GM23338 (cell line): ENCODE results near the gene HAT1. TPM values are rescaled to one million over a fixed set of nuclear protein-coding genes. Genes with fewer than 3 reads are reported as not detected.

Source experiments
- ATAC-seq: fragments of 200-7000 bp; cut with Tn5 transposase; 3 replicates; pipeline ENCODE4 v1.9.1; 2020
- DNase-seq: peaks from one replicate; pipeline ENCODE4 v3.0.0-alpha.2; 2015; ENCODE audit warnings: low spot score
- H2AFZ ChIP-seq: fragments of 200-600 bp; sonication (generic); 2 replicates; pipeline ENCODE4 v1.8.0; 2016; ENCODE audit warnings: antibody characterized with exemption, mild to moderate bottlenecking, moderate library complexity
- H3F3A ChIP-seq: fragments of 200-600 bp; sonication (generic); replicated peaks from 2 replicates; pipeline ENCODE4 v1.8.0; 2017; ENCODE audit warnings: antibody characterized with exemption, mixed run types, low read depth
- H3K27ac ChIP-seq: fragments of 200-600 bp; sonication (generic); 2 replicates; pipeline ENCODE4 v1.6.1; 2016; ENCODE audit warnings: low read depth
- H3K27me3 ChIP-seq: fragments of 200-600 bp; sonication (generic); 2 replicates; pipeline ENCODE4 v1.8.0; 2016; ENCODE audit warnings: mild to moderate bottlenecking, mixed run types, moderate library complexity; ENCODE audit not compliant: insufficient read depth
- H3K36me3 ChIP-seq: fragments of 200-600 bp; sonication (generic); 2 replicates; pipeline ENCODE4 v1.8.0; 2016; ENCODE audit warnings: mild to moderate bottlenecking; ENCODE audit not compliant: insufficient read depth
- H3K4me1 ChIP-seq: fragments of 200-600 bp; sonication (generic); 2 replicates; pipeline ENCODE4 v1.8.0; 2016; ENCODE audit warnings: mild to moderate bottlenecking, moderate library complexity; ENCODE audit not compliant: insufficient read depth
- H3K4me2 ChIP-seq: fragments of 200-600 bp; sonication (generic); 2 replicates; pipeline ENCODE4 v1.7.1; 2017; ENCODE audit warnings: mixed run types
- H3K4me3 ChIP-seq: fragments of 200-600 bp; sonication (generic); 2 replicates; pipeline ENCODE4 v1.6.1; 2016; ENCODE audit warnings: mixed run types
- H3K79me2 ChIP-seq: fragments of 200-600 bp; sonication (generic); replicated peaks from 2 replicates; pipeline ENCODE4 v1.8.0; 2017; ENCODE audit warnings: mild to moderate bottlenecking; ENCODE audit not compliant: insufficient read depth
- H3K9me2 ChIP-seq: fragments of 200-600 bp; sonication (generic); 2 replicates; pipeline ENCODE4 v1.8.0; 2017; ENCODE audit not compliant: insufficient read depth
- H4K20me1 ChIP-seq: fragments of 200-600 bp; sonication (generic); replicated peaks from 2 replicates; pipeline ENCODE4 v1.8.0; 2017; ENCODE audit warnings: mild to moderate bottlenecking; ENCODE audit not compliant: insufficient read depth
- H3K27ac Mint-ChIP-seq: 2 replicates; pipeline ENCODE4 v1.8.0; 2020; ENCODE audit warnings: inconsistent platforms, mild to moderate bottlenecking, moderate library complexity, mixed read lengths
- H3K27me3 Mint-ChIP-seq: 3 replicates; pipeline ENCODE4 v1.8.0; 2022; ENCODE audit warnings: low read depth, mild to moderate bottlenecking, moderate library complexity, mixed read lengths, inconsistent platforms; ENCODE audit not compliant: insufficient read depth, poor library complexity
- H3K36me3 Mint-ChIP-seq: 3 replicates; pipeline ENCODE4 v1.8.0; 2021; ENCODE audit warnings: low read depth, mild to moderate bottlenecking, inconsistent platforms, moderate library complexity, mixed read lengths
- H3K4me1 Mint-ChIP-seq: 3 replicates; pipeline ENCODE4 v1.8.0; 2020; ENCODE audit warnings: mild to moderate bottlenecking, inconsistent platforms, mixed read lengths
- H3K4me3 Mint-ChIP-seq: 3 replicates; pipeline ENCODE4 v1.8.0; 2021; ENCODE audit warnings: moderate library complexity, mild to moderate bottlenecking, inconsistent platforms, mixed read lengths
- H3K9me3 Mint-ChIP-seq: 3 replicates; pipeline ENCODE4 v1.8.0; 2020; ENCODE audit warnings: moderate library complexity, mild to moderate bottlenecking, inconsistent platforms, mixed read lengths
- CREB1 ChIP-seq: fragments of 250-450 bp; sonication (Bioruptor Pico); IDR thresholded peaks from 2 replicates; pipeline ENCODE4 v1.5.0; 2020; ENCODE audit warnings: low read depth, mild to moderate bottlenecking, moderate library complexity
- EZH2 ChIP-seq: fragments of 200-600 bp; sonication (generic); IDR thresholded peaks from one replicate; pipeline ENCODE4 v1.8.0; 2017; ENCODE audit warnings: antibody characterized with exemption, mild to moderate bottlenecking, low read depth; ENCODE audit not compliant: unreplicated experiment
- EZH2phosphoT487 ChIP-seq: fragments of 200-600 bp; sonication (generic); IDR thresholded peaks from one replicate; pipeline ENCODE4 v1.8.1; 2018; ENCODE audit warnings: antibody characterized with exemption; ENCODE audit not compliant: unreplicated experiment
- JUNB ChIP-seq: IDR thresholded peaks from one replicate; pipeline ENCODE4 v1.6.1; 2016; ENCODE audit warnings: antibody characterized with exemption; ENCODE audit not compliant: unreplicated experiment
- NANOG ChIP-seq: IDR thresholded peaks from 2 replicates; pipeline ENCODE4 v1.6.1; 2016; ENCODE audit warnings: antibody characterized with exemption, borderline replicate concordance
- POLR2AphosphoS5 ChIP-seq: IDR thresholded peaks from 2 replicates; pipeline ENCODE4 v1.6.1; 2016; ENCODE audit warnings: antibody characterized with exemption, low read depth
- STAT1 ChIP-seq: IDR thresholded peaks from one replicate; pipeline ENCODE4 v1.6.1; 2016; ENCODE audit warnings: antibody characterized with exemption; ENCODE audit not compliant: unreplicated experiment
- ZNF114 ChIP-seq: fragments of 250-450 bp; sonication (Bioruptor Pico); IDR thresholded peaks from 2 replicates; pipeline ENCODE4 v1.5.0; 2020; ENCODE audit warnings: mild to moderate bottlenecking, moderate library complexity
- ZNF331 ChIP-seq: fragments of 250-450 bp; sonication (Bioruptor Pico); IDR thresholded peaks from 2 replicates; pipeline ENCODE4 v1.5.0; 2020; ENCODE audit warnings: low read depth, mild to moderate bottlenecking, moderate library complexity
- polyA plus RNA-seq: library from polyadenylated mRNA; unstranded; fragments of >200 nt; fragmentation: Nextera tagmentation; extraction: Ambion mirVana; gene quantifications from 2 replicates; pipeline ENCODE4 v1.2.1, GENCODE V29; 2016
- total RNA-seq: library from RNA; depleted of rRNA; stranded (reverse); fragments of >200 nt; shearing (Covaris generic); gene quantifications from 2 replicates; pipeline ENCODE4 v1.2.3, GENCODE V29; 2014
- TF ChIP-seq, protein P1 (sequence below), 2 experiments: fragments of 200-600 bp in 1 of 2; sonication (generic) in 1 of 2; conservative IDR thresholded peaks; 2 replicates each; pipeline versions ENCODE4 v1.5.1 to v1.6.1; 2016 to 2017; ENCODE audit warnings: antibody characterized with exemption in 2 of 2, low read depth in 2 of 2, mild to moderate bottlenecking in 2 of 2, moderate library complexity in 1 of 2
- TF ChIP-seq, protein P2 (sequence below): fragments of 250-450 bp; sonication (Bioruptor Pico); IDR thresholded peaks from 2 replicates; pipeline ENCODE4 v1.5.0; 2020; ENCODE audit warnings: mild to moderate bottlenecking, moderate library complexity
- TF ChIP-seq, protein P3 (sequence below): IDR thresholded peaks from one replicate; pipeline ENCODE4 v1.6.1; 2018; ENCODE audit warnings: antibody characterized with exemption; ENCODE audit not compliant: unreplicated experiment
- TF ChIP-seq, protein P4 (sequence below): IDR thresholded peaks from 2 replicates; pipeline ENCODE4 v1.6.1; 2016; ENCODE audit warnings: antibody characterized with exemption

The HAT1 gene
- total and polyA plus RNA-seq, 2 experiments from 2014 or later: 67.2 to 67.5 TPM

DNA sequence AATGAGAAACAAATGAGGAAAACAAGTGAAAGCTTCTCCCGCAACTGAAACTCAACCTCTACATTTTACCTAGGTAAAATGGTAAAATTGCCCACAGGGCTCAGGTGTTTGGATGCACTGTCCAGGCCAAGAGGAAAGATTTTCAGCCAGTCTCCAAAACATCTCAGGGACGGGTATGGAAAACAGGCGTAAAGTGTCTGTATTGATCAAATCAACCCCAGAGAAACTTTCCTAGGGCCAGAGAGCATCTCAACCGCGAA is 361 bp upstream of the HAT1 start:
- H3K4me2 ChIP-seq: peak overlapping the region; percentile 68
- H3K79me2 ChIP-seq: peaks cover 33% of the 10 kb centered on the region
- H3K36me3 Mint-ChIP-seq: peaks cover 16% of the 10 kb centered on the region; the same call in 2 of the 3 replicates
- peaks cover 2% of the 10 kb centered on the region for H3K27me3 Mint-ChIP-seq
- no peaks in the 10 kb centered on the region for H3K9me3 Mint-ChIP-seq
- H3K27ac Mint-ChIP-seq: peak overlapping the region; percentile 95
- H3K27ac ChIP-seq: peak overlapping the region; percentile 86
- no peaks in the 10 kb centered on the region for H3K27me3 ChIP-seq
- DNase-seq (no peak), ATAC-seq (no peak)
- peaks cover 12% of the 10 kb centered on the region for H3K4me1 Mint-ChIP-seq
- H3K4me3 ChIP-seq: peak overlapping the region; percentile 76
- peak overlapping the region; percentile 94 for H3K4me3 Mint-ChIP-seq
- no peaks in the 10 kb centered on the region for H4K20me1 ChIP-seq
- peaks cover 9% of the 10 kb centered on the region; the same call in 1 of the 2 replicates for H3K36me3 ChIP-seq
- TF ChIP-seq EZH2phosphoT487 (no peak), CREB1 (CRISPR knock-in tag) (no peak), JUNB (no peak), ZNF331 (CRISPR knock-in tag) (no peak), ZNF114 (CRISPR knock-in tag) (no peak), STAT1 (no peak), POLR2AphosphoS5 (no peak), NANOG (no peak), EZH2 (no peak)
- TF ChIP-seq, protein P1, sequence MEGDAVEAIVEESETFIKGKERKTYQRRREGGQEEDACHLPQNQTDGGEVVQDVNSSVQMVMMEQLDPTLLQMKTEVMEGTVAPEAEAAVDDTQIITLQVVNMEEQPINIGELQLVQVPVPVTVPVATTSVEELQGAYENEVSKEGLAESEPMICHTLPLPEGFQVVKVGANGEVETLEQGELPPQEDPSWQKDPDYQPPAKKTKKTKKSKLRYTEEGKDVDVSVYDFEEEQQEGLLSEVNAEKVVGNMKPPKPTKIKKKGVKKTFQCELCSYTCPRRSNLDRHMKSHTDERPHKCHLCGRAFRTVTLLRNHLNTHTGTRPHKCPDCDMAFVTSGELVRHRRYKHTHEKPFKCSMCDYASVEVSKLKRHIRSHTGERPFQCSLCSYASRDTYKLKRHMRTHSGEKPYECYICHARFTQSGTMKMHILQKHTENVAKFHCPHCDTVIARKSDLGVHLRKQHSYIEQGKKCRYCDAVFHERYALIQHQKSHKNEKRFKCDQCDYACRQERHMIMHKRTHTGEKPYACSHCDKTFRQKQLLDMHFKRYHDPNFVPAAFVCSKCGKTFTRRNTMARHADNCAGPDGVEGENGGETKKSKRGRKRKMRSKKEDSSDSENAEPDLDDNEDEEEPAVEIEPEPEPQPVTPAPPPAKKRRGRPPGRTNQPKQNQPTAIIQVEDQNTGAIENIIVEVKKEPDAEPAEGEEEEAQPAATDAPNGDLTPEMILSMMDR (conservative IDR thresholded peaks at IDR 0.05; ENCODE audit: low read depth in 2 of 2): no peak
- TF ChIP-seq, protein P2, sequence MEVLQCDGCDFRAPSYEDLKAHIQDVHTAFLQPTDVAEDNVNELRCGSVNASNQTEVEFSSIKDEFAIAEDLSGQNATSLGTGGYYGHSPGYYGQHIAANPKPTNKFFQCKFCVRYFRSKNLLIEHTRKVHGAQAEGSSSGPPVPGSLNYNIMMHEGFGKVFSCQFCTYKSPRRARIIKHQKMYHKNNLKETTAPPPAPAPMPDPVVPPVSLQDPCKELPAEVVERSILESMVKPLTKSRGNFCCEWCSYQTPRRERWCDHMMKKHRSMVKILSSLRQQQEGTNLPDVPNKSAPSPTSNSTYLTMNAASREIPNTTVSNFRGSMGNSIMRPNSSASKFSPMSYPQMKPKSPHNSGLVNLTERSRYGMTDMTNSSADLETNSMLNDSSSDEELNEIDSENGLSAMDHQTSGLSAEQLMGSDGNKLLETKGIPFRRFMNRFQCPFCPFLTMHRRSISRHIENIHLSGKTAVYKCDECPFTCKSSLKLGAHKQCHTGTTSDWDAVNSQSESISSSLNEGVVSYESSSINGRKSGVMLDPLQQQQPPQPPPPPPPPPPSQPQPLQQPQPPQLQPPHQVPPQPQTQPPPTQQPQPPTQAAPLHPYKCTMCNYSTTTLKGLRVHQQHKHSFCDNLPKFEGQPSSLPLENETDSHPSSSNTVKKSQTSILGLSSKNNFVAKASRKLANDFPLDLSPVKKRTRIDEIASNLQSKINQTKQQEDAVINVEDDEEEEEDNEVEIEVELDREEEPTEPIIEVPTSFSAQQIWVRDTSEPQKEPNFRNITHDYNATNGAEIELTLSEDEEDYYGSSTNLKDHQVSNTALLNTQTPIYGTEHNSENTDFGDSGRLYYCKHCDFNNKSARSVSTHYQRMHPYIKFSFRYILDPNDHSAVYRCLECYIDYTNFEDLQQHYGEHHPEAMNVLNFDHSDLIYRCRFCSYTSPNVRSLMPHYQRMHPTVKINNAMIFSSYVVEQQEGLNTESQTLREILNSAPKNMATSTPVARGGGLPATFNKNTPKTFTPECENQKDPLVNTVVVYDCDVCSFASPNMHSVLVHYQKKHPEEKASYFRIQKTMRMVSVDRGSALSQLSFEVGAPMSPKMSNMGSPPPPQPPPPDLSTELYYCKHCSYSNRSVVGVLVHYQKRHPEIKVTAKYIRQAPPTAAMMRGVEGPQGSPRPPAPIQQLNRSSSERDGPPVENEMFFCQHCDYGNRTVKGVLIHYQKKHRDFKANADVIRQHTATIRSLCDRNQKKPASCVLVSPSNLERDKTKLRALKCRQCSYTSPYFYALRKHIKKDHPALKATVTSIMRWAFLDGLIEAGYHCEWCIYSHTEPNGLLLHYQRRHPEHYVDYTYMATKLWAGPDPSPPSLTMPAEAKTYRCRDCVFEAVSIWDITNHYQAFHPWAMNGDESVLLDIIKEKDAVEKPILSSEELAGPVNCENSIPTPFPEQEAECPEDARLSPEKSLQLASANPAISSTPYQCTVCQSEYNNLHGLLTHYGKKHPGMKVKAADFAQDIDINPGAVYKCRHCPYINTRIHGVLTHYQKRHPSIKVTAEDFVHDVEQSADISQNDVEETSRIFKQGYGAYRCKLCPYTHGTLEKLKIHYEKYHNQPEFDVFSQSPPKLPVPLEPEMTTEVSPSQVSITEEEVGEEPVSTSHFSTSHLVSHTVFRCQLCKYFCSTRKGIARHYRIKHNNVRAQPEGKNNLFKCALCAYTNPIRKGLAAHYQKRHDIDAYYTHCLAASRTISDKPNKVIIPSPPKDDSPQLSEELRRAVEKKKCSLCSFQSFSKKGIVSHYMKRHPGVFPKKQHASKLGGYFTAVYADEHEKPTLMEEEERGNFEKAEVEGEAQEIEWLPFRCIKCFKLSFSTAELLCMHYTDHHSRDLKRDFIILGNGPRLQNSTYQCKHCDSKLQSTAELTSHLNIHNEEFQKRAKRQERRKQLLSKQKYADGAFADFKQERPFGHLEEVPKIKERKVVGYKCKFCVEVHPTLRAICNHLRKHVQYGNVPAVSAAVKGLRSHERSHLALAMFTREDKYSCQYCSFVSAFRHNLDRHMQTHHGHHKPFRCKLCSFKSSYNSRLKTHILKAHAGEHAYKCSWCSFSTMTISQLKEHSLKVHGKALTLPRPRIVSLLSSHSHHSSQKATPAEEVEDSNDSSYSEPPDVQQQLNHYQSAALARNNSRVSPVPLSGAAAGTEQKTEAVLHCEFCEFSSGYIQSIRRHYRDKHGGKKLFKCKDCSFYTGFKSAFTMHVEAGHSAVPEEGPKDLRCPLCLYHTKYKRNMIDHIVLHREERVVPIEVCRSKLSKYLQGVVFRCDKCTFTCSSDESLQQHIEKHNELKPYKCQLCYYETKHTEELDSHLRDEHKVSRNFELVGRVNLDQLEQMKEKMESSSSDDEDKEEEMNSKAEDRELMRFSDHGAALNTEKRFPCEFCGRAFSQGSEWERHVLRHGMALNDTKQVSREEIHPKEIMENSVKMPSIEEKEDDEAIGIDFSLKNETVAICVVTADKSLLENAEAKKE: no peak
- TF ChIP-seq, protein P3, sequence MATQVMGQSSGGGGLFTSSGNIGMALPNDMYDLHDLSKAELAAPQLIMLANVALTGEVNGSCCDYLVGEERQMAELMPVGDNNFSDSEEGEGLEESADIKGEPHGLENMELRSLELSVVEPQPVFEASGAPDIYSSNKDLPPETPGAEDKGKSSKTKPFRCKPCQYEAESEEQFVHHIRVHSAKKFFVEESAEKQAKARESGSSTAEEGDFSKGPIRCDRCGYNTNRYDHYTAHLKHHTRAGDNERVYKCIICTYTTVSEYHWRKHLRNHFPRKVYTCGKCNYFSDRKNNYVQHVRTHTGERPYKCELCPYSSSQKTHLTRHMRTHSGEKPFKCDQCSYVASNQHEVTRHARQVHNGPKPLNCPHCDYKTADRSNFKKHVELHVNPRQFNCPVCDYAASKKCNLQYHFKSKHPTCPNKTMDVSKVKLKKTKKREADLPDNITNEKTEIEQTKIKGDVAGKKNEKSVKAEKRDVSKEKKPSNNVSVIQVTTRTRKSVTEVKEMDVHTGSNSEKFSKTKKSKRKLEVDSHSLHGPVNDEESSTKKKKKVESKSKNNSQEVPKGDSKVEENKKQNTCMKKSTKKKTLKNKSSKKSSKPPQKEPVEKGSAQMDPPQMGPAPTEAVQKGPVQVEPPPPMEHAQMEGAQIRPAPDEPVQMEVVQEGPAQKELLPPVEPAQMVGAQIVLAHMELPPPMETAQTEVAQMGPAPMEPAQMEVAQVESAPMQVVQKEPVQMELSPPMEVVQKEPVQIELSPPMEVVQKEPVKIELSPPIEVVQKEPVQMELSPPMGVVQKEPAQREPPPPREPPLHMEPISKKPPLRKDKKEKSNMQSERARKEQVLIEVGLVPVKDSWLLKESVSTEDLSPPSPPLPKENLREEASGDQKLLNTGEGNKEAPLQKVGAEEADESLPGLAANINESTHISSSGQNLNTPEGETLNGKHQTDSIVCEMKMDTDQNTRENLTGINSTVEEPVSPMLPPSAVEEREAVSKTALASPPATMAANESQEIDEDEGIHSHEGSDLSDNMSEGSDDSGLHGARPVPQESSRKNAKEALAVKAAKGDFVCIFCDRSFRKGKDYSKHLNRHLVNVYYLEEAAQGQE: no peak
- TF ChIP-seq, protein P4, sequence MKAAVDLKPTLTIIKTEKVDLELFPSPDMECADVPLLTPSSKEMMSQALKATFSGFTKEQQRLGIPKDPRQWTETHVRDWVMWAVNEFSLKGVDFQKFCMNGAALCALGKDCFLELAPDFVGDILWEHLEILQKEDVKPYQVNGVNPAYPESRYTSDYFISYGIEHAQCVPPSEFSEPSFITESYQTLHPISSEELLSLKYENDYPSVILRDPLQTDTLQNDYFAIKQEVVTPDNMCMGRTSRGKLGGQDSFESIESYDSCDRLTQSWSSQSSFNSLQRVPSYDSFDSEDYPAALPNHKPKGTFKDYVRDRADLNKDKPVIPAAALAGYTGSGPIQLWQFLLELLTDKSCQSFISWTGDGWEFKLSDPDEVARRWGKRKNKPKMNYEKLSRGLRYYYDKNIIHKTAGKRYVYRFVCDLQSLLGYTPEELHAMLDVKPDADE: no peak
- no peaks in the 10 kb centered on the region for H3K9me2 ChIP-seq
- H3K4me1 ChIP-seq: peaks cover 6% of the 10 kb centered on the region; the same call in 1 of the 2 replicates
- H3F3A ChIP-seq: no peaks in the 10 kb centered on the region; the same call in 1 of the 2 replicates
- peak overlapping the region; percentile 88 for H2AFZ ChIP-seq
